H9 (cell line): ENCODE data around the gene VANGL2. TPM values are rescaled to one million over a fixed set of nuclear protein-coding genes. Genes with fewer than 3 reads are reported as not detected.

Experiments used
- DNase-seq: peaks from one replicate; pipeline ENCODE4 v3.0.0-alpha.2; 2017
- H2AFZ ChIP-seq: one replicate; pipeline ENCODE4 v1.6.1; 2013; ENCODE audit warnings: mild to moderate bottlenecking, low read length, control low read depth, moderate library complexity
- H2AK5ac ChIP-seq: 2 replicates; pipeline ENCODE4 v1.6.1; 2013; ENCODE audit warnings: low read length, control low read depth, mixed read lengths; ENCODE audit not compliant: insufficient read length
- H2BK120ac ChIP-seq: one replicate; pipeline ENCODE4 v1.6.1; 2013; ENCODE audit warnings: low read depth, mild to moderate bottlenecking, low read length, control low read depth, inconsistent platforms; ENCODE audit not compliant: poor library complexity, severe bottlenecking
- H2BK12ac ChIP-seq: 2 replicates; pipeline ENCODE4 v1.6.1; 2013; ENCODE audit warnings: low read length, control low read depth, mixed read lengths, low read depth; ENCODE audit not compliant: insufficient read length
- H2BK15ac ChIP-seq: 2 replicates; pipeline ENCODE4 v1.6.1; 2013; ENCODE audit warnings: low read depth, low read length, control low read depth
- H2BK20ac ChIP-seq: one replicate; pipeline ENCODE4 v1.6.1; 2013; ENCODE audit warnings: low read depth, mild to moderate bottlenecking, low read length, control low read depth, inconsistent platforms; ENCODE audit not compliant: poor library complexity, severe bottlenecking
- H2BK5ac ChIP-seq: 2 replicates; pipeline ENCODE4 v1.6.1; 2013; ENCODE audit warnings: low read length, control low read depth, mixed read lengths; ENCODE audit not compliant: insufficient read length
- H3K14ac ChIP-seq: 2 replicates; pipeline ENCODE4 v1.6.1; 2013; ENCODE audit warnings: low read length, control low read depth; ENCODE audit not compliant: insufficient read depth
- H3K18ac ChIP-seq: 2 replicates; pipeline ENCODE4 v1.6.1; 2013; ENCODE audit warnings: low read depth, mild to moderate bottlenecking, mixed read lengths, low read length, control low read depth; ENCODE audit not compliant: insufficient read length
- H3K23ac ChIP-seq: 2 replicates; pipeline ENCODE4 v1.6.1; 2013; ENCODE audit warnings: low read length, control low read depth, mixed read lengths, low read depth; ENCODE audit not compliant: insufficient read length
- H3K23me2 ChIP-seq: 2 replicates; pipeline ENCODE4 v1.6.1; 2013; ENCODE audit warnings: low read depth, mild to moderate bottlenecking, mixed read lengths, low read length, control low read depth; ENCODE audit not compliant: insufficient read length, poor library complexity, severe bottlenecking
- H3K27ac ChIP-seq: 2 replicates; pipeline ENCODE4 v1.5.1; 2013; ENCODE audit warnings: low read length, control low read depth, mixed read lengths, low read depth; ENCODE audit not compliant: insufficient read length
- H3K27me3 ChIP-seq: 2 replicates; pipeline ENCODE4 v1.6.1; 2013; ENCODE audit warnings: low read length, control low read depth, inconsistent platforms; ENCODE audit not compliant: insufficient read depth
- H3K4ac ChIP-seq: 2 replicates; pipeline ENCODE4 v1.6.1; 2013; ENCODE audit warnings: low read depth, mild to moderate bottlenecking, control low read depth, inconsistent platforms, low read length, moderate library complexity
- H3K4me1 ChIP-seq: 2 replicates; pipeline ENCODE4 v1.6.1; 2013; ENCODE audit warnings: low read length, control low read depth, inconsistent platforms; ENCODE audit not compliant: insufficient read depth
- H3K4me2 ChIP-seq: 2 replicates; pipeline ENCODE4 v1.6.1; 2013; ENCODE audit warnings: low read length, control low read depth, mixed read lengths; ENCODE audit not compliant: insufficient read length, insufficient read depth
- H3K56ac ChIP-seq: 2 replicates; pipeline ENCODE4 v1.6.1; 2013; ENCODE audit warnings: low read depth, mild to moderate bottlenecking, mixed read lengths, low read length, control low read depth; ENCODE audit not compliant: insufficient read length
- H3K79me1 ChIP-seq: 2 replicates; pipeline ENCODE4 v1.6.1; 2013; ENCODE audit warnings: low read depth, mild to moderate bottlenecking, moderate library complexity, low read length, control low read depth, inconsistent platforms; ENCODE audit not compliant: insufficient read depth, poor library complexity, severe bottlenecking
- H3K79me2 ChIP-seq: 2 replicates; pipeline ENCODE4 v1.6.1; 2013; ENCODE audit warnings: low read length, control low read depth, inconsistent platforms; ENCODE audit not compliant: insufficient read depth
- H3K9ac ChIP-seq: 2 replicates; pipeline ENCODE4 v1.6.1; 2013; ENCODE audit warnings: low read length, control low read depth, mixed read lengths; ENCODE audit not compliant: insufficient read length; ENCODE audit errors: extremely low read depth
- H3K9me3 ChIP-seq: one replicate; pipeline ENCODE4 v1.6.1; 2013; ENCODE audit warnings: low read depth, low read length, inconsistent platforms; ENCODE audit not compliant: control insufficient read depth
- H3T11ph ChIP-seq: one replicate; pipeline ENCODE4 v1.6.1; 2013; ENCODE audit warnings: mild to moderate bottlenecking, low read length, control low read depth, inconsistent platforms
- H4K20me1 ChIP-seq: one replicate; pipeline ENCODE4 v1.6.1; 2013; ENCODE audit not compliant: control insufficient read depth, insufficient read length, insufficient read depth
- H4K5ac ChIP-seq: 2 replicates; pipeline ENCODE4 v1.6.1; 2013; ENCODE audit warnings: low read depth, mild to moderate bottlenecking, mixed read lengths, low read length, control low read depth; ENCODE audit not compliant: insufficient read length
- H4K8ac ChIP-seq: replicated peaks from 2 replicates; pipeline ENCODE4 v1.6.1; 2013; ENCODE audit warnings: low read length, control low read depth, mixed read lengths, low read depth; ENCODE audit not compliant: insufficient read length
- H4K91ac ChIP-seq: 2 replicates; pipeline ENCODE4 v1.6.1; 2013; ENCODE audit warnings: low read depth, mild to moderate bottlenecking, moderate library complexity, mixed read lengths, low read length, control low read depth; ENCODE audit not compliant: insufficient read length
- H3K27ac Mint-ChIP-seq, 3 experiments: 2 replicates in 2 of 3; 3 replicates in 1 of 3; pipeline ENCODE4 v1.8.0; 2020 to 2021; ENCODE audit warnings: mixed read lengths in 3 of 3, mild to moderate bottlenecking in 1 of 3, moderate library complexity in 1 of 3
- H3K27me3 Mint-ChIP-seq: 2 replicates; pipeline ENCODE4 v1.8.0; 2021; ENCODE audit warnings: low read depth, mild to moderate bottlenecking, moderate library complexity, mixed read lengths
- H3K36me3 Mint-ChIP-seq, 3 experiments: 2 replicates in 2 of 3; 3 replicates in 1 of 3; pipeline ENCODE4 v1.8.0; 2020 to 2021; ENCODE audit warnings: low read depth in 3 of 3, mixed read lengths in 3 of 3; ENCODE audit not compliant: insufficient read depth in 1 of 3
- H3K4me1 Mint-ChIP-seq, 2 experiments: 2 replicates each; pipeline ENCODE4 v1.8.0; 2020; ENCODE audit warnings: mixed read lengths in 2 of 2
- H3K4me3 Mint-ChIP-seq, 2 experiments: 2 replicates in 1 of 2; 3 replicates in 1 of 2; pipeline ENCODE4 v1.8.0; 2020 to 2021; ENCODE audit warnings: mild to moderate bottlenecking in 2 of 2, mixed read lengths in 2 of 2, moderate library complexity in 1 of 2
- H3K9me3 Mint-ChIP-seq, 2 experiments: 2 replicates in 1 of 2; 3 replicates in 1 of 2; pipeline ENCODE4 v1.8.0; 2020; ENCODE audit warnings: mild to moderate bottlenecking in 2 of 2, mixed read lengths in 2 of 2, moderate library complexity in 1 of 2
- CTCF ChIP-seq: fragments of 200-600 bp; sonication (generic); conservative IDR thresholded peaks from 3 replicates; pipeline ENCODE4 v1.8.0; 2021; ENCODE audit warnings: antibody characterized with exemption, mild to moderate bottlenecking
- WGBS: extraction: QIAGEN DNeasy Blood & Tissue Kit; methylation state at CpG from one replicate; pipeline ENCODE4 v1.1.7; 2013; ENCODE audit warnings: missing lambda C conversion rate, low lambda C conversion rate, mixed read lengths; ENCODE audit not compliant: insufficient read length; ENCODE audit errors: extremely low coverage; 5-methylcytosine and 5-hydroxymethylcytosine counted together
- total RNA-seq: library from RNA; stranded (reverse); gene quantifications from 2 replicates; pipeline ENCODE4 v1.2.1, GENCODE V29; 2021

Gene VANGL2
- total RNA-seq, 1 experiment from 2014 or later: 58.5 TPM

GRCh38 chr1:160362168-160362957 is 38.0 kb upstream of the VANGL2 start:
- Histone ChIP-seq H3K23me2 (no peaks in the 10 kb centered on the region), H3K9ac (no peak overlapping the region), H2BK20ac (no peak overlapping the region), H3K79me2 (no peaks in the 10 kb centered on the region), H3K4me2 (no peak overlapping the region), H3T11ph (no peak overlapping the region), H2AFZ (no peak overlapping the region), H3K4ac (no peak overlapping the region), H2BK120ac (no peak overlapping the region), H3K23ac (no peak overlapping the region), H3K14ac (no peak overlapping the region), H4K5ac (no peak overlapping the region), H3K4me1 (no peaks in the 10 kb centered on the region; the same call in 1 of the 2 replicates), H2BK12ac (no peak overlapping the region), H3K56ac (no peak overlapping the region), H2AK5ac (no peak overlapping the region), H4K20me1 (no peaks in the 10 kb centered on the region), H3K27ac (no peak overlapping the region), H3K79me1 (no peaks in the 10 kb centered on the region), H4K8ac (no peak overlapping the region), H2BK5ac (no peak overlapping the region), H2BK15ac (no peak overlapping the region), H4K91ac (no peak overlapping the region), H3K9me3 (no peaks in the 10 kb centered on the region), H3K18ac (no peak overlapping the region), H3K27me3 (no peaks in the 10 kb centered on the region)
- peaks cover 37 to 51% of the 10 kb centered on the region in 2 experiments for H3K4me1 Mint-ChIP-seq
- peaks cover under 1% of the 10 kb centered on the region; the same call in 1 of the 2 replicates for H3K27me3 Mint-ChIP-seq
- peak overlapping the region in 1 of 2 experiments; percentile 40; a peak in 1 of 5 replicates for H3K4me3 Mint-ChIP-seq
- no CpG with 5 or more reads among the region's 9 CpGs for WGBS
- no peaks in the 10 kb centered on the region for H3K9me3 Mint-ChIP-seq
- peak overlapping the region; percentile 87 to 99 (median 95) for H3K27ac Mint-ChIP-seq
- TF ChIP-seq CTCF: no peak
- DNase-seq: no peak
- peaks cover 5 to 34% (median 29%) of the 10 kb centered on the region in 3 experiments; a peak in 6 of 7 replicates for H3K36me3 Mint-ChIP-seq
